ENCODE results near the gene PRPS1L1. TPM values are rescaled to one million over a fixed set of nuclear protein-coding genes. Genes with fewer than 3 reads are reported as not detected.
A peak's percentile ranks its signal among the peaks of the same experiment; 100 is the strongest.

The PRPS1L1 gene
- total and polyA plus RNA-seq, 2 donors from 2014 or later = not detected

- H3K27me3 ChIP-seq (ENCODE audit: control insufficient read depth, insufficient read depth, low read length) = no peaks in the 10 kb centered on the region
- H3K9ac ChIP-seq (ENCODE audit: low read length in 3 of 3) = no peak overlapping the region
- no peak overlapping the region for H3K4me3 ChIP-seq (ENCODE audit: low read length in 3 of 3)
- H3K27ac ChIP-seq (ENCODE audit: low read depth in 2 of 2, low read length in 2 of 2) = no peak overlapping the region
- peaks cover 0 to 2% (median 0%) of the 10 kb centered on the region in 3 donors for H3K9me3 ChIP-seq (ENCODE audit: control insufficient read depth in 2 of 3, insufficient read depth in 1 of 3, low read length in 3 of 3)
- H3K4me1 ChIP-seq (ENCODE audit: control insufficient read depth in 2 of 3, insufficient read depth in 2 of 3, low read depth in 1 of 3, low read length in 3 of 3) = no peaks in the 10 kb centered on the region
- FAIRE-seq = no peak
- no peak for TF ChIP-seq CTCF (IDR thresholded peaks at IDR 0.05; ENCODE audit: borderline replicate concordance, extremely low read depth, insufficient read depth)
- DNase-seq = no peak
- intact Hi-C loops (cut with DNase I) = no loop called here
- H3K36me3 ChIP-seq (ENCODE audit: control insufficient read depth in 2 of 3, insufficient read depth in 3 of 3, low read length in 3 of 3) = no peaks in the 10 kb centered on the region
These were observed 7.4 kb downstream of the PRPS1L1 start for GRCh38 chr7:18020138-18020715.

- Histone ChIP-seq H3K27ac (ENCODE audit: low read depth in 2 of 2, low read length in 2 of 2) (no peak overlapping the region), H3K27me3 (ENCODE audit: control insufficient read depth, insufficient read depth, low read length) (no peaks in the 10 kb centered on the region), H3K4me1 (ENCODE audit: control insufficient read depth in 2 of 3, insufficient read depth in 2 of 3, low read depth in 1 of 3, low read length in 3 of 3) (no peaks in the 10 kb centered on the region), H3K36me3 (ENCODE audit: control insufficient read depth in 2 of 3, insufficient read depth in 3 of 3, low read length in 3 of 3) (no peaks in the 10 kb centered on the region), H3K4me3 (ENCODE audit: low read length in 3 of 3) (no peak overlapping the region), H3K9ac (ENCODE audit: low read length in 3 of 3) (no peak overlapping the region), H3K9me3 (ENCODE audit: control insufficient read depth in 2 of 3, insufficient read depth in 1 of 3, low read length in 3 of 3) (peaks cover 0 to 2% (median 0%) of the 10 kb centered on the region in 3 donors)
- FAIRE-seq (no peak), DNase-seq (peak in 1 of 5 donors; percentile 49)
- TF ChIP-seq CTCF (IDR thresholded peaks at IDR 0.05; ENCODE audit: borderline replicate concordance, extremely low read depth, insufficient read depth) = no peak
- intact Hi-C loops (cut with DNase I) = no loop called here
These were observed 8.1 kb downstream of the PRPS1L1 start for GRCh38 chr7:18019555-18019954.

- H3K9me3 ChIP-seq (ENCODE audit: control insufficient read depth in 2 of 3, insufficient read depth in 1 of 3, low read length in 3 of 3) = peaks cover 0 to 2% (median 0%) of the 10 kb centered on the region in 3 donors
- no peaks in the 10 kb centered on the region for H3K27me3 ChIP-seq (ENCODE audit: control insufficient read depth, insufficient read depth, low read length)
- FAIRE-seq (no peak), DNase-seq (no peak)
- no peak overlapping the region for H3K27ac ChIP-seq (ENCODE audit: low read depth in 2 of 2, low read length in 2 of 2)
- H3K36me3 ChIP-seq (ENCODE audit: control insufficient read depth in 2 of 3, insufficient read depth in 3 of 3, low read length in 3 of 3) = no peaks in the 10 kb centered on the region
- intact Hi-C loops (cut with DNase I) = no loop called here
- H3K4me3 ChIP-seq (ENCODE audit: low read length in 3 of 3) = no peak overlapping the region
- H3K9ac ChIP-seq (ENCODE audit: low read length in 3 of 3) = no peak overlapping the region
- H3K4me1 ChIP-seq (ENCODE audit: control insufficient read depth in 2 of 3, insufficient read depth in 2 of 3, low read depth in 1 of 3, low read length in 3 of 3) = no peaks in the 10 kb centered on the region
- no peak for TF ChIP-seq CTCF (IDR thresholded peaks at IDR 0.05; ENCODE audit: borderline replicate concordance, extremely low read depth, insufficient read depth)
These were observed 9.1 kb downstream of the PRPS1L1 start for GRCh38 chr7:18018296-18019215.

Data from kidney (tissue), 14 donors.